ENCODE results near the gene FAM76A. TPM values are rescaled to one million over a fixed set of nuclear protein-coding genes. Genes with fewer than 3 reads are reported as not detected.

FAM76A gene
- total RNA-seq, 4 donors from 2014 or later: 4.9 to 14.7 (median 9.5) TPM

- Histone ChIP-seq H3K27me3 (no peaks in the 10 kb centered on the region), H3K36me3 (peaks cover 14 to 98% (median 25%) of the 10 kb centered on the region in 3 donors), H3K9me3 (no peaks in the 10 kb centered on the region), H3K27ac (no peak overlapping the region), H3K4me3 (no peak overlapping the region), H3K4me1 (peaks cover 0 to 2% (median 0%) of the 10 kb centered on the region in 3 donors)
- intact Hi-C loops (cut with DNase I): no loop called here
- no peak for DNase-seq
- TF ChIP-seq POLR2A (IDR thresholded peaks at IDR 0.05): no peak
- no peak for TF ChIP-seq CTCF (IDR thresholded peaks at IDR 0.05)
- WGBS, 2 donors: 81 to 86% methylated on average over 5 to 6 of the region's 6 CpGs
Observed at GRCh38 chr1:27811741-27812500, 86.2 kb downstream of the FAM76A start.

Small RNA genes within 50 kb of the gene (small RNA-seq; reads per million reads assigned to genes)
- 0 to 0.09 (median 0) reads per million in 4 donors for gene AL020997.2
- gene RNU6-424P: 0 reads per million in 4 donors

Other genes starting within 250 kb of the FAM76A start
- 10 to 100 TPM; 53.7 to 92.8 (median 79.8) TPM for gene WASF2, start 235.8 kb upstream of the FAM76A start, total RNA-seq
- gene AHDC1, start 121.8 kb upstream of the FAM76A start, total RNA-seq: 100 to 1,000 TPM in 1 of 4 donors, 10 to 100 TPM in 3; 22.2 to 112 (median 30.6) TPM
- gene FGR, start 90.8 kb upstream of the FAM76A start, total RNA-seq: 10 to 100 TPM in 2 of 4 donors, 1 to 10 TPM in 2; 1.2 to 12.4 (median 7.5) TPM
- gene IFI6, start 53.8 kb upstream of the FAM76A start, total RNA-seq: 100 to 1,000 TPM in 1 of 4 donors, 10 to 100 TPM in 2, 1 to 10 TPM in 1; 4.0 to 194 (median 13.6) TPM
- 10 to 100 TPM; 52.6 to 64.4 (median 56.8) TPM for gene STX12, start 47.3 kb downstream of the FAM76A start, total RNA-seq
- gene PPP1R8, start 104.8 kb downstream of the FAM76A start, total RNA-seq: 10 to 100 TPM; 21.3 to 41.2 (median 33.4) TPM
- gene THEMIS2, start 146.6 kb downstream of the FAM76A start, total RNA-seq: 10 to 100 TPM in 2 of 4 donors, 1 to 10 TPM in 2; 2.0 to 13.9 (median 8.6) TPM
- 10 to 100 TPM; 11.8 to 38.2 (median 23.4) TPM for gene RPA2, start 188.6 kb downstream of the FAM76A start, total RNA-seq
- gene SMPDL3B, start 209.0 kb downstream of the FAM76A start, total RNA-seq: 1 to 10 TPM in 2 of 4 donors, under 1 TPM in 2; 0.76 to 6.3 (median 1.9) TPM
- 1 to 10 TPM; 2.9 to 6.2 (median 4.3) TPM for gene XKR8, start 234.0 kb downstream of the FAM76A start, total RNA-seq

Measured in esophagus squamous epithelium (tissue), 5 donors.